Measurements from ENCODE around the gene HOXC9.

DNA sequence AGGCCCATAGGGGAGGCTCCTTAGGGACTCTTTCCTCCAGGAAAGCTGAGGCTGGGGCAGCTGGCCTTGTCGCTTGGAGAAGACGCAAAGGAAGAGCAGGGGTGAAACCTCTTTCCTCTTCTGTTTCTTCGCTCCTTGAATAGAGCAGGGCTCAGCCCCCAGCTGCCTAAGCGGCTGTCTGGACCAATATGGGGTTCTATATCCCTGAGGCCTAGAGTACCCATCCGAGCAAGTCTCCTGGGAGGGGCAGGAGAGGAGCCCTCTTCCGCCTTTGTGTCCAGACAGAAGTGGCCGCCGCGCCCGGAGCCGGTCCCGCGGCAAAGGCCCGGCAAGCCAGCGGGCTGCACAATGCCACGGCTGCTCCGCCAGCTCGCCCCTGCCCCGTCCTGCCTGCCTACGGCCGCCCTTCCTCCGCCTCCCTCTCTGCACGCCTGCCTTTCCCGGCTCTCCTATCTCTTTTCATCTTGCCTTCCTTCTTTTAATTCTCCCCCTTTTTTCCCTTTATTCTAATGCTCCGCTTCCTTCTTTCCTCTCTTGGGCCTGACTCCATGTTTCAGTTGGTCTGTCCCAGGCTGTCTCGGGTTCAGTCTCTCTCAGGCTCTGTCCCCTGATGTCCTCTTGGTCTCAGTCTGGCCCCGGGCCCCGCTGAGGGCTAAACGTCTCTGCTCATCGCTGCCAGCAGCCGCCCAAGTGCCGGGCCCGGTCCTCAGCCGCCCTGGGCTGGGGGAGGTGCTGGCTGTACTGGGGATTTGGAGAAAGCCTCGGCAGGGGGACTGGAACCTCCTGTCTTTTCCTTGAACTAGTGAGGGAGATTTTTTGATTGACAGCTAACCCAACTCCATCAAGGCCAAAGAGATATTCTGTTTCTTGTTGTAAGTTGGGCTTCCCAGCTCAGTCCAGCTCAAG lies 2.5 kb upstream of the HOXC9 start:
- no peak for TF ChIP-seq POLR2A (IDR thresholded peaks at IDR 0.05; ENCODE audit: low read length)
- no peak for TF ChIP-seq GATA1 (IDR thresholded peaks at IDR 0.05; ENCODE audit: low read depth, low read length)
